SJSA1 (cell line): Measurements from ENCODE around the gene RMC1. TPM values are rescaled to one million over a fixed set of nuclear protein-coding genes. Genes with fewer than 3 reads are reported as not detected.
"Not testable (repeated sequence)": the region's sequence is repeated elsewhere in the genome, so short reads cannot be mapped to it uniquely, and the experiment has no call there.

Experiments used
- DNase-seq, 2 experiments: peaks; one replicate each; pipeline ENCODE4 v3.0.0-alpha.2; 2015 to 2020; ENCODE audit warnings: low spot score in 2 of 2, low read depth in 1 of 2
- H3K27ac ChIP-seq: fragments of 250-450 bp; sonication (Bioruptor Pico); 2 replicates; pipeline ENCODE4 v1.5.1; 2020; ENCODE audit warnings: mild to moderate bottlenecking, moderate library complexity
- H3K27me3 ChIP-seq: fragments of 250-450 bp; sonication (Bioruptor Pico); replicated peaks from 2 replicates; pipeline ENCODE4 v1.5.1; 2020; ENCODE audit warnings: mild to moderate bottlenecking, moderate library complexity
- H3K36me3 ChIP-seq: fragments of 250-450 bp; sonication (Bioruptor Pico); 2 replicates; pipeline ENCODE4 v1.5.1; 2020; ENCODE audit warnings: mild to moderate bottlenecking
- H3K4me1 ChIP-seq: fragments of 250-450 bp; sonication (Bioruptor Pico); replicated peaks from 2 replicates; pipeline ENCODE4 v1.6.1; 2021; ENCODE audit warnings: mild to moderate bottlenecking
- H3K4me3 ChIP-seq: fragments of 250-450 bp; sonication (Bioruptor Pico); 2 replicates; pipeline ENCODE4 v1.5.1; 2020; ENCODE audit warnings: mild to moderate bottlenecking
- H3K9me3 ChIP-seq: fragments of 250-450 bp; sonication (Bioruptor Pico); replicated peaks from 2 replicates; pipeline ENCODE4 v1.5.1; 2020; ENCODE audit warnings: mild to moderate bottlenecking
- total RNA-seq: library from RNA; depleted of rRNA; stranded (reverse); fragments of >200 nt; shearing (Covaris generic); gene quantifications from 2 replicates; pipeline ENCODE4 v1.2.3, GENCODE V29; 2014

Gene RMC1
- total RNA-seq, 1 experiment from 2014 or later: 22.6 TPM

DNA sequence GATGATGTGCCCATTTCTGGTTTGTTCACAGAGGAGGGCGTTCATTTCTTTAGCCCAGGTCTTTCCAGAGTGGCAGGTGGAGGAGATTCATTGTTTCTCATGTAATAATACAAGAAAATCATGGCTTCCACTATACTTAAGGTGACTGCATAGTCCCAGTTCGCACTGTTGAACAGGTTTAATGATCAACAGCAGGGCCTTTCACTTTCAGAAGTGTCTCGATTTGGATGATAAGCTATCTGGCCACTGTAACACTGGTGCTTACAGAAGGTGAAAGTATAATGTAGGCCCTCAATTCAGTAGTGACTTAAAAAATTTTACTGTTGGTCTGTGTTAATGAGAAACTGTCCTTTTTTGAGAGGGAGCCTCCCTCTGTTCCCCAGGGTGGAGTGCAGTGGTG lies 1.4 kb downstream of the RMC1 start:
- H3K4me1 ChIP-seq: peaks cover 11% of the 10 kb centered on the region
- H3K27ac ChIP-seq: no peak overlapping the region
- DNase-seq: no peak
- H3K9me3 ChIP-seq: no peaks in the 10 kb centered on the region
- H3K36me3 ChIP-seq: peaks cover 24% of the 10 kb centered on the region
- H3K4me3 ChIP-seq: no peak overlapping the region
- H3K27me3 ChIP-seq: no peaks in the 10 kb centered on the region

DNA sequence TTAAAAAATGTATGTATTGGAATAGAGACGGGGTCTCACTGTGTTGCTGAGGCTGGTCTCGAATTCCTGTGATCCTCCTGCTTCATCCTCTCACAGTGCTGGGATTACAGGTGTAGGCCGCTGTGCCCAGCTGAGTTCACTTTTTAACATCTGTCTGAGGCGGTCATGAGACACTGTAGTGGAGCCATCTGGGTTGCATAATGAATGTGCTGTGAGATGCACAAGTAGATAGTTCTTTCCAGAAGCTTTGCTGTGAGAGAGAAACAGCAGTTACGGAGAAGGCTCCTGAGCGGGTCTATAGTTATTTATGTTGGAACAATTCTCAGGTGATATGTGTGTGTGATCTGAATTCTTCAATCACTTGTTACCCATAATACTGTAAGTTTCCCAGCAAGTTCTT lies 3.1 kb downstream of the RMC1 start:
- Histone ChIP-seq H3K36me3 (peaks cover 35% of the 10 kb centered on the region), H3K4me1 (peaks cover 11% of the 10 kb centered on the region), H3K27me3 (no peaks in the 10 kb centered on the region), H3K4me3 (no peak overlapping the region), H3K27ac (no peak overlapping the region), H3K9me3 (no peaks in the 10 kb centered on the region)
- DNase-seq: no peak

DNA sequence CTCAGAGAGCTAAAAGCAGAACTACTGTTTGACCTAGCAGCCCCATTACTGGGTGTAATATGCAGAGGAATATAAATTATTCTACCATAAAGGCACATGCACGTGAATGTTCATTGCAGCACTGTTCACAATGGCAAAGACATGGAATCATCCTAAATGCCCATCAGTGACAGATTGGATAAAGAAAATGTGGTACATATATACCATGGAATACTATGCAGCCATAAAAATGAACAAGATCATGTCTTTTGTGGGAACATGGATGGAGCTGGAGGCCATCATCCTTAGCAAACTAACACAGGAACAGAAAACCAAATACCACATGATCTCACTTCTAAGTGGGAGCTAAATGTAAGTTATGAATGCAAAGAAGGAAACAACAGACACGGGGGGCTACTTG lies 7.6 kb downstream of the RMC1 start:
- peaks cover 31% of the 10 kb centered on the region for H3K36me3 ChIP-seq
- H3K9me3 ChIP-seq, H3K4me3 ChIP-seq, H3K4me1 ChIP-seq, H3K27me3 ChIP-seq, H3K27ac ChIP-seq, DNase-seq: not testable (repeated sequence)

DNA sequence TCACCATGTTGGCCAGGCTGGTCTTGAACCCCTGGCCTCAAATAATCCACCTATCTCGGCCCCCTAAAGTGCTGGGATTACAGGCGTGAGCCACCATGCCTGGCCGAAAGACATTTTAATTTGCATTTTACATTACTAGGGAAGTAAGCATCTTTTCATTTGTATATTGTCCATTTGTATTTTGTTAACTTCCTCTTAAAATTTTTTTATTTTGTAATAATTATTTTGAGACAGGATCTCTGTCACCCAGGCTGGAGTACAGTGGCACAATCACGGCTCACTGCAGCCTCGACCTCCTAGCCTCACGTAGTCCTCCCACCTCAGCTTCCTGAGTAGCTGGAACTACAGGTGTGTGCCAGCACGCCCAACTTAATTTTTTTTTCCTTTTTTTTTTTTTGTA lies 8.9 kb downstream of the RMC1 start:
- H3K27me3 ChIP-seq, H3K27ac ChIP-seq, H3K4me1 ChIP-seq: not testable (repeated sequence)

DNA sequence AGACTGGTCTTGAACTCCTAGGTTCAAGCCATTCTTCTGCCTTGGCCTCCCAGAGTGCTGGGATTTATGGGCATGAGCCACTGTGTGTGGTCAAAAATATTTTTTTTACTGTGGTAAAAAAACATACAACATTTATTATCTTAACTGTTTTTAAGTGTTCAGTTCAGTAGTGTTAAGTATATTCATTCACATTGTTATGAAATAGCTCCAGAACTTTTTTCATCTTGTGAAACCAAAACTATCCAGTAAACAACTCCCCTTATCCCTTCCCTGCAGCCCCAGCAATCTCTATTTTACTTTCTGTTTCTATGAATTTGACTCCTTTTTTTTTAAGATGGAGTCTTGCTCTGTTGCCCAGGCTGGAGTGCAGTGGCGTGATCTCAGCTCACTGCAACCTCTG lies 9.3 kb downstream of the RMC1 start:
- peak in 1 of 2 experiments; percentile 76 for DNase-seq
- Histone ChIP-seq H3K36me3 (peaks cover 44% of the 10 kb centered on the region), H3K27me3 (no peaks in the 10 kb centered on the region), H3K4me3 (no peak overlapping the region), H3K27ac (no peak overlapping the region), H3K4me1 (peaks cover 7% of the 10 kb centered on the region), H3K9me3 (no peaks in the 10 kb centered on the region)

More for the DNA sequence above, 8.9 kb downstream of the RMC1 start:
- DNase-seq, H3K9me3 ChIP-seq, H3K4me3 ChIP-seq: not testable (repeated sequence)
- peaks cover 40% of the 10 kb centered on the region for H3K36me3 ChIP-seq

DNA sequence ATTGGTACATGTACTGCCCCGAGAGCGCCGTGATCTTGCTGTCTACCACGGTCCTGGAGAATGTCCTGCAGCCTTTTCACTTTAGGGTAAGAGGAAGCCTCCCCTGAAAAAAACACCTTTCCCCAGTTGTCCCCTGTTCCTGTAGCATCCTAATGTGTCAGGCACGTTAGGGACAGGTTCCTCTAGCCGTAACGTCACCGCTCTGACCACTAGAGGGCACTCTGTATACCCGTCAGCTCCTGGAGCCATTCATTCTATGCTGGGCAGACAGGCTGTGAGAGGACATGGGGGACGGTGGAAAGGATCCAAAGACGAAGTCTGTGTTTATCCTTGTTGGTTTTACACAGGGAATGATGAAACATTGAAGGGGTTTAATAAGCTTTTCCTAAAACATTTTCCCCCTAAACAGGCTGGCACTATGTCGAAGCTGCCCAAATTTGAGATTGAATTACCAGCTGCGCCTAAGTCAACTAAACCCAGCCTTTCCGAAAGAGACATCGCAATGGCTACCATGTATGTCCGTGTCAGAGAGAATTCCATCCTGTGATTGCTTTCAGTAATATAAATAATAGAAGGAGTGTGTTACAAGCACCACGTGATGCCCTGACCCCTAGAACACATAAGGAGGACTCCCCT lies 12.7 kb downstream of the RMC1 start:
- Histone ChIP-seq H3K27ac (no peak overlapping the region), H3K9me3 (no peaks in the 10 kb centered on the region), H3K36me3 (peaks cover 57% of the 10 kb centered on the region), H3K4me1 (peaks cover 7% of the 10 kb centered on the region), H3K4me3 (no peak overlapping the region), H3K27me3 (no peaks in the 10 kb centered on the region)
- peak; percentile 67 to 78 for DNase-seq

DNA sequence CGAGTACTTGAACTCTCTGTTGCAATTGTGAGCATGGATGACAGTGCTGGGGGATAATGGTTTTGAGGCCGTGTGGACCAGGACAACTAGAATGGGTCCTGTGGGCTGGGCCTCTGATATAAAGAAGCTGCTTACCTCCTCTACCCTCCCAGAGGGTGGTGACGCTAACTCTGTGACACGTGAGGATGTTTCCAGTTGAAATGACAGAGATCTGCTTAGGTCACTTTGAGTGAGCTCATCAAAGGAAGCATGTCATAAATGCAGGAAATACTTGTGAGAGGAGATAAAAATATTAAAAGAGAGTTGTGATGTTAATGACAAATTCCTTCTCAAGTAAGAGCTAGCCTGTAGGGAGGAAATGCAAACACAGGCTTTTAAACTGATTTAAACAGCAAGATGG lies 16.4 kb downstream of the RMC1 start:
- Histone ChIP-seq H3K27ac (no peak overlapping the region), H3K4me3 (no peak overlapping the region), H3K27me3 (no peaks in the 10 kb centered on the region), H3K9me3 (no peaks in the 10 kb centered on the region), H3K4me1 (peaks cover 7% of the 10 kb centered on the region), H3K36me3 (peaks cover 71% of the 10 kb centered on the region)
- no peak for DNase-seq

DNA sequence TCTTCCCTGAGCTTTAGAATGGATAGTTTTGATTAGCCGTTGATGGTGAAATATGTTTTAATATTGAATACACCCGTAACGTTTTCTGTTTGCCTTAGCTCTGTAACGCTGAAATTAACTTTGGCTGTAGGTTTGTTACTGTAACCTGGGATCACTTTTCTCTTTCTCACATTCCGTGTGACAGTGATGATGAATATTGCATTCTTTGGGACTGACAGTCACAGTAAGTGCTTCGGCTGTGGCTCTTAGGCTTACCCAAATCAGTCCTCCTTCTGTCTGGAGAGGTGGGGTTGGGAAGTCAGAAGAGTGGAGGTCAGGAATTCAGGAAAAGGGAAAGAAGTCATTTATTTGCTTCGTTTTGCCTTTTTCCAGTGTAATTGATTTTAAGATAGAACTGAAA lies 18.0 kb downstream of the RMC1 start:
- Histone ChIP-seq H3K4me3 (no peak overlapping the region), H3K9me3 (no peaks in the 10 kb centered on the region), H3K27me3 (no peaks in the 10 kb centered on the region), H3K27ac (no peak overlapping the region), H3K36me3 (peaks cover 75% of the 10 kb centered on the region), H3K4me1 (peaks cover 7% of the 10 kb centered on the region)
- no peak for DNase-seq

DNA sequence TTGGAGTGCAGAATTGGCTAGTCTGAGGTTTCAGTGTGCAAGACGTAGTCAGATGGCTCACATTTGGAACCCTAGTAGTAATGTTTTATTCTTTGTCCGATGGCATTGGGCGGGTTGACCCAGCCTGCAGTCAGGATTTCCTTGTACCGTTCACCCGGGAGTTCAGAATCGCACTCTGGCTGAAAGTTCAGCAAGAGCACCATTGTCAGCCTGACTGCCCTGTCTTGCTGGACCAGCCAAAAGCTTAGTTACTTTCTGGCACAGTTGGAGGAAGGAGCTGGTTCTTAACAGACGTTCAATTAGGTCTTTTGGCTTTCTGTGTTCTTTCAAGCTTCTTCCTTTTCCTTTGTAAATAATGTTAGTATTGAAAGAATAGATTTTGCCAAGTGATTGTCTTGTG lies 18.6 kb downstream of the RMC1 start:
- Histone ChIP-seq H3K36me3 (peaks cover 76% of the 10 kb centered on the region), H3K4me1 (peaks cover 7% of the 10 kb centered on the region), H3K27ac (no peak overlapping the region), H3K27me3 (no peaks in the 10 kb centered on the region), H3K4me3 (no peak overlapping the region), H3K9me3 (no peaks in the 10 kb centered on the region)
- DNase-seq: no peak

DNA sequence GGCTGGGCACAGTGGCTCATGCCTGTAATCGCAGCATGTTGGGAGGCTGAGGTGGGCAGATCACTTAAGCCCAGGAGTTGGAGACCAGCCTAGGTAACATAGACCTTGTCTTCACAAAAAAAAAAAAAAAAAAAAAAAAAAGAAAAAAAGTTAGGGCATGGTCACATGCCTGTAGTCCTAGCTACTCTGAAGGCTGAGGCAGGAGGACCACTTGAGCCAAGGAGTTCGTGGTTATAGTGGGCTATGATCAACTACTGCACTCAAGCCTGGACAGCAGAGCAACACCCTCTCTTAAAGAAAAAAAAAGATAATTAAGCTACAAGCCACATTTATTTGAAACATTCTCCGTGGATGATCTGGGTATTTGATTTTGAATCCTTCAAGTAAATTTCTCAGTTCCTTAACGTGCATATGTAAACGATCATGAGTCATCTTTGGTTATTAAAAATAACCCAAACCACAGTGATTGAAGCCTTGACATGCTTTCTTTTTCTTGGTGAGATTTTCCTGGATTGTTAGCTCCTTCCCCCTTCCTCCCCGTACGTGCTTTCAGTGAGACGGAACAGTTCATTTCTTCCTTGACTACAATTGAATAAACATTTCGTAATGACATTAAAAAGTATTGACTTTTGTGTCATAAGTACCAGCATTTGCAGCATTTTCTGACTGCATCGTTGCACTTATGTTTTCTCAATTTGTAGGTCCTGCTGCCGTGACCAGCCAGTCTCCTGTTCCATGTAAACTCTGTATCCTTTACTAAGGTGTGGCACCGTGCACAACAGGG lies 20.3 kb downstream of the RMC1 start:
- Histone ChIP-seq H3K27ac (no peak overlapping the region), H3K4me3 (no peak overlapping the region), H3K4me1 (peaks cover 11% of the 10 kb centered on the region), H3K36me3 (peaks cover 71% of the 10 kb centered on the region), H3K9me3 (no peaks in the 10 kb centered on the region), H3K27me3 (no peaks in the 10 kb centered on the region)
- DNase-seq: peak in 1 of 2 experiments; percentile 34

DNA sequence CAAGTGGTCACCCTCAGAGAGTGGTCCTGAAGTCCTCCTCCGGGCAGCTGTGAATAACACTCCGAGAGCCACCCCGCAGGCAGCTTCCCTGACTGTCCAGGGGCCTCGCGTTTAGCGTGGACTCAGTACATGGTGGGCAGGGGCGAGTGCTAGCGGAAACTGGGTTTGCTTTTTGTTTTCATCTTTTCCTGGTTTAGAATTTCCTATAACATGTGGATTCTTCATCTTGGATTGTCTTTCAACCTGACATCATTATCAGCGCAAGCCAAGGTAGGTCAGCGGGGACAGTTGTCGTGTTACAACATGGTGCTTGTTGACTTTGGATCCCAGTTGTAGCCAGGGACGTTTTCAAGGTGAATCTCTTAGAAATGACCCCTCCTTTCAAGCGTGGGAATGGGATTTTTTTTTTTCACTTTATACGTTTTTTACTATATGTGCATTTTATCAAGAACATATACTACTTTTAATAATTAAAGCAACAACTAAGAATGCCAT lies 20.9 kb downstream of the RMC1 start:
- H3K4me3 ChIP-seq: no peak overlapping the region
- DNase-seq: no peak
- no peaks in the 10 kb centered on the region for H3K27me3 ChIP-seq
- peaks cover 71% of the 10 kb centered on the region for H3K36me3 ChIP-seq
- H3K4me1 ChIP-seq: peaks cover 18% of the 10 kb centered on the region
- no peaks in the 10 kb centered on the region for H3K9me3 ChIP-seq
- H3K27ac ChIP-seq: no peak overlapping the region

DNA sequence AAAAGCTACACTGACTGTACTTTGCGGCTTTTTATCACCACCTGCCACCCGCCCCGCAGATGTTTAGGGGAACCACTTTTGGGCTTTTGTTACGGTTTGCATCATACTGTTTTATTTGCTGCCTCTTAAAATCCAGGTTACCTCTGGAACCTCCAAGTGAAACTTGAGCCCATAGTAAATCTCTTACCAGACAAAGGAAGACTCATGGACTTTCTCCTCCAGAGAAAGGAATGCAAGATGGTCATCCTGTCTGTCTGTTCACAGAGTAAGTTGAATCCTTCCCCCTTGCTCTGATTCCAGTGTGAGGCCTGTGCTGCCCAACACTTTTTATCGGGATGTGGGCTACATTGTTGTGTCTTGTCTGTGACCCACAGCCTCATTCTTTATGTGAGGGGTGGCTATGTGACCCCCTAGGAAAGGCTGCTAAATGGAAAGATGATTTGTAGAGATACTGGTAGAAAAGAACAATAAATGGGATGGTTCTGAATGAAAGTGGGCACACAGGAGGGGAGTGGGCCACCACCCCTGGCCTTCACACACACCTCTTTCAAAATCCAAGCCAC lies 23.3 kb downstream of the RMC1 start:
- Histone ChIP-seq H3K27ac (no peak overlapping the region), H3K4me3 (no peak overlapping the region), H3K4me1 (peaks cover 29% of the 10 kb centered on the region), H3K27me3 (no peaks in the 10 kb centered on the region), H3K9me3 (no peaks in the 10 kb centered on the region), H3K36me3 (peaks cover 71% of the 10 kb centered on the region)
- DNase-seq: no peak

DNA sequence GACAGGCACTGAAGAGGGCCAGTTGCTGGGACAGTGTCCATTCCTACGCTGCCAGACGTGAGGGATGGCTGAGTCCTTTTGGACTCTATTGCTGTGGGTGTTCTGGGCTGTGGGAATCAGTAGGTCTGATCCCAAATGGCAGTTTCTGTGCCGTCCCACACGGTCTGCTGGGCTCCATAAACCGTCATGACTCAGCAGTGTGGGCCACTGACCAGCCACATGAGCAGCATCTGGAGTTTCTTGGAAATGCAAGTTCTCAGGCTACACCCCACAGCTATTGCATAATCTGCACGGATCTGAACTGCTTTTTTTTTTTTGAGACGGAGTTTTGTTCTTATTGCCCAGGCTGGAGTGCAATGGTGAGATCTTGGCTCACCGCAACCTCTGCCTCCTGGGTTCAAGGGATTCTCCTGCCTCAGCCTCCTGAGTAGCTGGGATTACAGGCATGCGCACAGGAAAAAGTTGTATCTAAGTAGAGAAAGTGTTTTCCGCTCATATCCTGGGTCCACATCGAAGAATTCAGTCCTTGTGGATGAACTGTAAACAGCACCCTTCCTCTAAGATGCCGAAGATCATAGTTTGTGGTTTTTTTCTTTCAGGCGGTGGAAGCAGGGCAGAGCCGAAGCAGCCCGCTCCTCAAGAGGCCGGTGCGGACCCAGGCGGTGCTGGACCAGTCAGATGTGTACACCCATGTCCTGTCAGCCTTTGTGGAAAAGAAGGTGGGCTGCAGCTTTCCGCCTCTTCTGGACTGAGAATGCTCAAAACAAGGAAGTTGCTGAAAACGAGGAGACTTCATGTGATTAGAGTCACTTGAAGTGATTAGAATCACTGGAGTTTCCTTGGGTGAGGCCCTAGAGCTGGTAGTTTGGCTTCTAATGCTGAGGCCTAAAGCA lies 25.5 kb downstream of the RMC1 start:
- H3K36me3 ChIP-seq: peaks cover 79% of the 10 kb centered on the region
- no peak for DNase-seq
- H3K9me3 ChIP-seq: no peaks in the 10 kb centered on the region
- H3K27ac ChIP-seq: peak overlapping the region; percentile 11; the same call in 1 of the 2 replicates
- no peaks in the 10 kb centered on the region for H3K27me3 ChIP-seq
- no peak overlapping the region for H3K4me3 ChIP-seq
- peaks cover 25% of the 10 kb centered on the region for H3K4me1 ChIP-seq
